NK-92 (cell line): ENCODE measurements around the gene MICAL2.
"Not testable (repeated sequence)": the region's sequence is repeated elsewhere in the genome, so short reads cannot be mapped to it uniquely, and the experiment has no call there.

Experiments
- DNase-seq: peaks from one replicate; lab custom pipeline; 2025; ENCODE audit not compliant: unreplicated experiment; lab: John Stamatoyannopoulos, UW

MICAL2 gene

GRCh38 chr11:12133547-12134235 is 23.3 kb downstream of the MICAL2 start:
- DNase-seq, result no peak

GRCh38 chr11:12134236-12134585 is 23.8 kb downstream of the MICAL2 start:
- no peak for DNase-seq

GRCh38 chr11:12135185-12135584 is 24.8 kb downstream of the MICAL2 start:
- DNase-seq, result no peak

- DNase-seq, result no peak
Observed at GRCh38 chr11:12137005-12137690, 26.8 kb downstream of the MICAL2 start.

GRCh38 chr11:12137938-12138731 is 27.7 kb downstream of the MICAL2 start:
- no peak for DNase-seq

- no peak for DNase-seq
Observed at GRCh38 chr11:12139144-12139881, 28.9 kb downstream of the MICAL2 start.

GRCh38 chr11:12140186-12140793 is 29.9 kb downstream of the MICAL2 start:
- DNase-seq, result no peak

GRCh38 chr11:12141283-12141682 is 30.9 kb downstream of the MICAL2 start:
- no peak for DNase-seq

GRCh38 chr11:12142176-12142575 is 31.8 kb downstream of the MICAL2 start:
- no peak for DNase-seq

GRCh38 chr11:12142909-12143308 is 32.5 kb downstream of the MICAL2 start:
- no peak for DNase-seq

- no peak for DNase-seq
Observed at GRCh38 chr11:12143461-12144258, 33.3 kb downstream of the MICAL2 start.

- no peak for DNase-seq
Observed at GRCh38 chr11:12144330-12145174, 34.2 kb downstream of the MICAL2 start.

- not testable (repeated sequence) for DNase-seq
Observed at GRCh38 chr11:12146678-12147077, 36.3 kb downstream of the MICAL2 start.

- no peak for DNase-seq
Observed at GRCh38 chr11:12147827-12148226, 37.4 kb downstream of the MICAL2 start.

- DNase-seq, result no peak
Observed at GRCh38 chr11:12148466-12148865, 38.1 kb downstream of the MICAL2 start.

- DNase-seq, result no peak
Observed at GRCh38 chr11:12148882-12149281, 38.5 kb downstream of the MICAL2 start.

- no peak for DNase-seq
Observed at GRCh38 chr11:12149672-12150225, 39.4 kb downstream of the MICAL2 start.

- no peak for DNase-seq
Observed at GRCh38 chr11:12150831-12151382, 40.5 kb downstream of the MICAL2 start.

- no peak for DNase-seq
Observed at GRCh38 chr11:12152321-12152720, 41.9 kb downstream of the MICAL2 start.
